SK-N-SH treated with all-trans-retinoic acid at 6 μM for 48 hours (cell line): ENCODE results near the gene ABCC5.

Experiments
- CREB5 ChIP-seq: fragments of 250-450 bp; sonication (Bioruptor Pico); IDR thresholded peaks from 2 replicates; pipeline ENCODE4 v1.5.1; 2020; ENCODE audit warnings: low read depth, mild to moderate bottlenecking, moderate library complexity
- CSRNP3 ChIP-seq: fragments of 250-450 bp; sonication (Bioruptor Pico); IDR thresholded peaks from 2 replicates; pipeline ENCODE4 v1.5.1; 2021; ENCODE audit warnings: mild to moderate bottlenecking, moderate library complexity
- ESRRG ChIP-seq: fragments of 250-450 bp; sonication (Bioruptor Pico); IDR thresholded peaks from 2 replicates; pipeline ENCODE4 v1.6.1; 2021; ENCODE audit warnings: mild to moderate bottlenecking
- GLIS3 ChIP-seq: fragments of 250-450 bp; sonication (Bioruptor Pico); IDR thresholded peaks from 2 replicates; pipeline ENCODE4 v1.5.0; 2020; ENCODE audit warnings: mild to moderate bottlenecking, moderate library complexity
- ISL1 ChIP-seq: fragments of 250-450 bp; sonication (Bioruptor Pico); IDR thresholded peaks from 2 replicates; pipeline ENCODE4 v2.1.2; 2022; ENCODE audit warnings: mild to moderate bottlenecking, moderate library complexity
- OSR1 ChIP-seq: fragments of 250-450 bp; sonication (Bioruptor Pico); IDR thresholded peaks from 2 replicates; pipeline ENCODE4 v1.8.0; 2022; ENCODE audit warnings: moderate library complexity, mild to moderate bottlenecking, inconsistent platforms
- SNAI2 ChIP-seq: fragments of 250-450 bp; sonication (Bioruptor Pico); IDR thresholded peaks from 2 replicates; pipeline ENCODE4 v1.5.0; 2020; ENCODE audit warnings: mild to moderate bottlenecking, moderate library complexity
- TCF4 ChIP-seq: fragments of 250-450 bp; sonication (Bioruptor Pico); IDR thresholded peaks from 2 replicates; pipeline ENCODE4 v1.8.0; 2021; ENCODE audit warnings: mild to moderate bottlenecking, moderate library complexity, borderline replicate concordance
- TOX ChIP-seq: fragments of 250-450 bp; sonication (Bioruptor Pico); IDR thresholded peaks from 2 replicates; pipeline ENCODE4 v1.8.0; 2021; ENCODE audit warnings: mild to moderate bottlenecking, moderate library complexity, borderline replicate concordance
- ZFP3 ChIP-seq: fragments of 250-450 bp; sonication (Bioruptor Pico); IDR thresholded peaks from 2 replicates; pipeline ENCODE4 v1.5.0; 2020; ENCODE audit warnings: mild to moderate bottlenecking, moderate library complexity
- ZFP30 ChIP-seq: fragments of 450-650 bp; formaldehyde crosslinking; IDR thresholded peaks from 2 replicates; pipeline ENCODE4 v1.5.0; 2022; ENCODE audit warnings: mild to moderate bottlenecking, moderate library complexity
- ZNF8 ChIP-seq: fragments of 450-650 bp; formaldehyde crosslinking; IDR thresholded peaks from 2 replicates; pipeline ENCODE4 v1.5.0; 2020; ENCODE audit warnings: mild to moderate bottlenecking, moderate library complexity
- TF ChIP-seq, protein P1 (sequence below): fragments of 250-450 bp; sonication (Bioruptor Pico); IDR thresholded peaks from 2 replicates; pipeline ENCODE4 v1.8.0; 2020; ENCODE audit warnings: mild to moderate bottlenecking, moderate library complexity, borderline replicate concordance

DNA sequence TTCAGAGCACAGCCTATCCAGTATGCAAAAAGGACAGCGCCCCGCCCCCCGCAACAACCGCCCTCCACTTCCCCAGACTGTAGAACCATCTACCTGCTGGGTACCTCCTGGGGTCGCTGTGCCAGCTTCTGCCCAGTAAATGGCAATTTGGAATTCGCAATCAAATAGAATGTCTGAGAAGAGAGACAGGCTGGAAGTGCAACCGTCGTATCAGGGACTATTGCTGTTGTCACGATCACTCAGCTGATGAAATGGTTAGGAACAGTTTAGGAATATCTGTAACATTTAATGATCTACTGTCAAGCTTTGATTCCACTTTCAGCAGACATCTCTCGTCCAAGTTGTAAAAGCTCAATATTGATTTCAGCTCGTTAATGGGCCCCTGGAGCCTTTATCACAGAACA is 119.7 kb downstream of the ABCC5 start:
- TF ChIP-seq, protein P1, sequence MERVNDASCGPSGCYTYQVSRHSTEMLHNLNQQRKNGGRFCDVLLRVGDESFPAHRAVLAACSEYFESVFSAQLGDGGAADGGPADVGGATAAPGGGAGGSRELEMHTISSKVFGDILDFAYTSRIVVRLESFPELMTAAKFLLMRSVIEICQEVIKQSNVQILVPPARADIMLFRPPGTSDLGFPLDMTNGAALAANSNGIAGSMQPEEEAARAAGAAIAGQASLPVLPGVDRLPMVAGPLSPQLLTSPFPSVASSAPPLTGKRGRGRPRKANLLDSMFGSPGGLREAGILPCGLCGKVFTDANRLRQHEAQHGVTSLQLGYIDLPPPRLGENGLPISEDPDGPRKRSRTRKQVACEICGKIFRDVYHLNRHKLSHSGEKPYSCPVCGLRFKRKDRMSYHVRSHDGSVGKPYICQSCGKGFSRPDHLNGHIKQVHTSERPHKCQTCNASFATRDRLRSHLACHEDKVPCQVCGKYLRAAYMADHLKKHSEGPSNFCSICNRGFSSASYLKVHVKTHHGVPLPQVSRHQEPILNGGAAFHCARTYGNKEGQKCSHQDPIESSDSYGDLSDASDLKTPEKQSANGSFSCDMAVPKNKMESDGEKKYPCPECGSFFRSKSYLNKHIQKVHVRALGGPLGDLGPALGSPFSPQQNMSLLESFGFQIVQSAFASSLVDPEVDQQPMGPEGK (CRISPR knock-in tag), result no peak
- TF ChIP-seq ZFP3 (no peak), CSRNP3 (CRISPR knock-in tag) (no peak), GLIS3 (CRISPR knock-in tag) (no peak), ZNF8 (CRISPR knock-in tag) (no peak), ISL1 (CRISPR knock-in tag) (no peak), ZFP30 (CRISPR knock-in tag) (no peak), CREB5 (CRISPR knock-in tag) (no peak), TCF4 (no peak), ESRRG (CRISPR knock-in tag) (no peak), OSR1 (no peak), TOX (CRISPR knock-in tag) (no peak), SNAI2 (no peak)
